IPS DF 6.9 (cell line): ENCODE results near the gene CLECL1.

Experiments used
- DNase-seq: peaks from one replicate; pipeline ENCODE4 v3.0.0-alpha.2; 2013; ENCODE audit warnings: low read depth, low spot score
- H3K27ac ChIP-seq: one replicate; pipeline ENCODE4 v1.5.1; 2013; ENCODE audit warnings: low read length, control low read depth
- H3K27me3 ChIP-seq: 2 replicates; pipeline ENCODE4 v1.6.1; 2013; ENCODE audit warnings: mild to moderate bottlenecking, low read length; ENCODE audit not compliant: control insufficient read depth, insufficient read depth
- H3K36me3 ChIP-seq: 2 replicates; pipeline ENCODE4 v1.6.1; 2013; ENCODE audit warnings: low read length; ENCODE audit not compliant: control insufficient read depth, insufficient read depth
- H3K4me1 ChIP-seq: 2 replicates; pipeline ENCODE4 v1.6.1; 2013; ENCODE audit warnings: low read length; ENCODE audit not compliant: control insufficient read depth, insufficient read depth
- H3K4me3 ChIP-seq: 2 replicates; pipeline ENCODE4 v1.5.1; 2013; ENCODE audit warnings: mild to moderate bottlenecking, low read length
- H3K9me3 ChIP-seq: 2 replicates; pipeline ENCODE4 v1.6.1; 2013; ENCODE audit warnings: low read length, inconsistent platforms; ENCODE audit not compliant: control insufficient read depth, insufficient read depth
- WGBS: extraction: QIAGEN DNeasy Blood & Tissue Kit; methylation state at CpG from one replicate; pipeline ENCODE4 v1.1.7; 2013; ENCODE audit warnings: mixed read lengths, missing lambda C conversion rate; ENCODE audit not compliant: insufficient read length, insufficient coverage; 5-methylcytosine and 5-hydroxymethylcytosine counted together

Gene CLECL1

GRCh38 chr12:9759694-9760093 is 26.8 kb upstream of the CLECL1 start:
- no CpG with 5 or more reads among the region's 1 CpG for WGBS
- H3K4me3 ChIP-seq, result no peak overlapping the region
- H3K27ac ChIP-seq, result no peak overlapping the region
- no peak for DNase-seq
- H3K4me1 ChIP-seq, result no peaks in the 10 kb centered on the region
- no peaks in the 10 kb centered on the region for H3K27me3 ChIP-seq
- H3K9me3 ChIP-seq, result no peaks in the 10 kb centered on the region
- no peaks in the 10 kb centered on the region for H3K36me3 ChIP-seq

DNA sequence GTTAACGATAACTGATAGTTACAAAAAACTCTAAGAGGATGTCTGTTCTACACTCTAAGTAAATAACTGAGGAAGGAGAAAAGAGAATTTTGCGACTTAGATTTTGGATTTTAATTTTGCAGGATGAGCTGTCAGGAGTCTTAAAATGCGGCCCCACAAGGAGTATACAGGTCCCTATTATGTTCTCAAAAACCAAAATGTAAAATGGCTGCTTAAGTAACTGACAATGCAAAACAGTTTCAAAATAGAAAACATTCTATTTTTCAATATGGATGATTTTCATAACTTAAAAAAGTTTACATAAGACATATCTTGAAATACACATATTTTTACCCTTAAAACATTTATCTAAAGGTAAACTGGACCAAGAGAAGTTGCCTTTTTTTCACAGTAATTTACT is 25.2 kb upstream of the CLECL1 start:
- no peaks in the 10 kb centered on the region for H3K9me3 ChIP-seq
- no peaks in the 10 kb centered on the region for H3K36me3 ChIP-seq
- H3K4me1 ChIP-seq, result no peaks in the 10 kb centered on the region
- WGBS, result no CpG with 5 or more reads among the region's 3 CpGs
- no peak overlapping the region for H3K4me3 ChIP-seq
- no peak for DNase-seq
- no peak overlapping the region for H3K27ac ChIP-seq
- H3K27me3 ChIP-seq, result no peaks in the 10 kb centered on the region

GRCh38 chr12:9757433-9758025 is 24.6 kb upstream of the CLECL1 start:
- no peak overlapping the region for H3K4me3 ChIP-seq
- no peaks in the 10 kb centered on the region for H3K36me3 ChIP-seq
- H3K4me1 ChIP-seq, result no peaks in the 10 kb centered on the region
- no peaks in the 10 kb centered on the region for H3K9me3 ChIP-seq
- WGBS, result no CpG with 5 or more reads among the region's 5 CpGs
- DNase-seq, result no peak
- H3K27ac ChIP-seq, result no peak overlapping the region
- no peaks in the 10 kb centered on the region for H3K27me3 ChIP-seq

- no peaks in the 10 kb centered on the region for H3K4me1 ChIP-seq
- H3K4me3 ChIP-seq, result no peak overlapping the region
- H3K27me3 ChIP-seq, result no peaks in the 10 kb centered on the region
- H3K36me3 ChIP-seq, result no peaks in the 10 kb centered on the region
- H3K27ac ChIP-seq, result no peak overlapping the region
- no peaks in the 10 kb centered on the region for H3K9me3 ChIP-seq
- DNase-seq, result no peak
- WGBS, result no CpG with 5 or more reads among the region's 5 CpGs
Measured at GRCh38 chr12:9756706-9757105, 23.8 kb upstream of the CLECL1 start.

GRCh38 chr12:9756170-9756569 is 23.3 kb upstream of the CLECL1 start:
- WGBS, result no CpG with 5 or more reads among the region's 2 CpGs
- Histone ChIP-seq H3K9me3 (no peaks in the 10 kb centered on the region), H3K27me3 (no peaks in the 10 kb centered on the region), H3K4me1 (no peaks in the 10 kb centered on the region), H3K36me3 (no peaks in the 10 kb centered on the region), H3K4me3 (no peak overlapping the region), H3K27ac (no peak overlapping the region)
- no peak for DNase-seq

DNA sequence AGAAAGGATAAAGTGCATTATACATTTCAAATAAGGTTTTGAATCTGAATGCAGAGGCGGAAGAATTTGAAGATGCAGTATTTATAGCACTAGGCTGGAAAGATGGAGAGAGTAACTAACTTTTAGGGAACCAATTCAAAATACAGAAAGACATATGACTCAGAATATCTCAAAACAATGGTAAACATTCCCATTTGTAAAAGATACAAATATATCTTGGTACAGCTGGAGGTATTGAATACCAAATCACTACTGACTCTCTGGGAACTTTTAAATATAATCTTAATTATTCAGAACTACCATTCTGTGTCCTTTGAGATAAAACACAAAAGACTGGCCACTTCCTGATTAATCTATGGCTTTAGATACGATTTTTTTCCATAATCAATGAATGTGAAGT is 22.7 kb upstream of the CLECL1 start:
- H3K27me3 ChIP-seq, result no peaks in the 10 kb centered on the region
- no CpG with 5 or more reads among the region's 2 CpGs for WGBS
- H3K4me3 ChIP-seq, result no peak overlapping the region

DNA sequence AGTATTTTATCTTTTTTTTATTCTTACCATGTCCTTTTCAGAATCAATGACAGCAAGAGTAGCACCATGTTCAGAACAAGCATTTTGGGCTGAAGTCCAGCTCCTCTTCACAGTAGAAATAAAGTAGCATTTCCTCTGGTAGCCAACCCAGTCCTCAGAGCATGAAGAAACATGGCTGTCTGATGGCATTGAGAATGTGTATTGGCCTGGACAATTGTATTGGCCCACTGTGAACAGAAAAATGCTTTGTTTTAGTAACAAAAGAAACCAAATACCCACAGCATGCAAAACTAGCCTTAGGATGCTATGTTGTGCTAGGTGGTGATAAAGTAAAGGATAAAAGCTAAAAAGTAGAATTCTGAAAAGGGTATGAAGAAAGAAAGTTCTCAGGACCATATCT is 22.1 kb upstream of the CLECL1 start:
- Histone ChIP-seq H3K9me3 (no peaks in the 10 kb centered on the region), H3K36me3 (no peaks in the 10 kb centered on the region), H3K4me3 (no peak overlapping the region), H3K27ac (no peak overlapping the region), H3K27me3 (no peaks in the 10 kb centered on the region), H3K4me1 (no peaks in the 10 kb centered on the region)
- no peak for DNase-seq

More for the DNA sequence above, 22.7 kb upstream of the CLECL1 start:
- Histone ChIP-seq H3K36me3 (no peaks in the 10 kb centered on the region), H3K9me3 (no peaks in the 10 kb centered on the region), H3K4me1 (no peaks in the 10 kb centered on the region), H3K27ac (no peak overlapping the region)
- no peak for DNase-seq

GRCh38 chr12:9754099-9754927 is 21.4 kb upstream of the CLECL1 start:
- Histone ChIP-seq H3K9me3 (no peaks in the 10 kb centered on the region), H3K36me3 (no peaks in the 10 kb centered on the region), H3K4me3 (no peak overlapping the region), H3K27me3 (no peaks in the 10 kb centered on the region), H3K4me1 (no peaks in the 10 kb centered on the region), H3K27ac (no peak overlapping the region)
- no peak for DNase-seq
- WGBS, result no CpG with 5 or more reads among the region's 3 CpGs

DNA sequence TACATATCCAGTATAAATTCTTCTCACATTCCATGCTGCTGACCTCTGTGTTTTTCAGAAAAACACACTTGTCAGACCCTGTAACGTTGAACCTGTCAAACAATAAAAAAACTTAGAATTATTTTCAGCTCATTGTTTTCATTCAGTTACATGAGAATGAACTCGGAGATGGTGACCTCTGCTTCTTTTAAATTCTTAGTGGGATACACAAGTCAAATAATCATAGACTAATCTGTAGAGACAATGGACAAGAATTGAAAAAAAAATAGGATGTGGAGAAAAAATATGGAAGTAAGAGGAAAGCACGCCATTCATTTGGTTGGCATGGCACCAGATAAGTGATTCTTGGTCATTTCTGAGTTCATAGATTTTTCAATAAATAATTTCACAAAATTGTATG is 20.6 kb upstream of the CLECL1 start:
- H3K4me1 ChIP-seq, result no peaks in the 10 kb centered on the region
- H3K4me3 ChIP-seq, result no peak overlapping the region
- WGBS, result no CpG with 5 or more reads among the region's 3 CpGs
- H3K27ac ChIP-seq, result no peak overlapping the region
- H3K36me3 ChIP-seq, result no peaks in the 10 kb centered on the region
- no peak for DNase-seq
- H3K9me3 ChIP-seq, result no peaks in the 10 kb centered on the region
- H3K27me3 ChIP-seq, result no peaks in the 10 kb centered on the region

DNA sequence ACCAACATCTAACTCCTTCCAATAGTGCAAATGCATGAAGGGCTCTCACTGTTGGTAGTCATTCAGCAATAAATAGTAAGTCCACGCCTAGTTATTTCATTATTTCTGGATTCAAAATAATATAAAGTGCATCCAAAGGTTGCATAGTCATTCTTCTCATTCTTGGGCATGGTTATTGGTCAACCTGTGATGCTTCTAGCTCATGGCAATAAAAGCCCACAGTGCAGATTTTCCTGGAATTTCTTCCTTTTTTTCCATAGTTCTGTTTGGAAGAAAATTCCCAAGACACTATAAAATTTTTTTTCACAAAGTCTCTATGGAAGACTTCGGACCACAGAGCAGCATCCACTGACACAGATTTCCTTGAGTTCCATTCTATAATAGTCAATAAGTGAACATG is 20.2 kb upstream of the CLECL1 start:
- H3K9me3 ChIP-seq, result no peaks in the 10 kb centered on the region
- H3K27me3 ChIP-seq, result no peaks in the 10 kb centered on the region
- H3K4me3 ChIP-seq, result no peak overlapping the region
- no peaks in the 10 kb centered on the region for H3K4me1 ChIP-seq
- DNase-seq, result no peak
- H3K27ac ChIP-seq, result no peak overlapping the region
- WGBS, result no CpG with 5 or more reads among the region's 2 CpGs
- H3K36me3 ChIP-seq, result no peaks in the 10 kb centered on the region
